LNCaP clone FGC (cell line): ENCODE data around the gene SSH2.

ENCODE experiments used
- DNase-seq: peaks from one replicate; pipeline ENCODE4 v3.0.0-alpha.2; 2011; ENCODE audit warnings: low read depth
- H3K4me3 ChIP-seq: 2 replicates; pipeline ENCODE4 v1.5.1; 2011; ENCODE audit warnings: mild to moderate bottlenecking, low read depth, low read length, control low read depth
- CTCF ChIP-seq: IDR thresholded peaks from 2 replicates; pipeline ENCODE4 v1.5.1; 2012; ENCODE audit warnings: mild to moderate bottlenecking; ENCODE audit not compliant: control insufficient read depth, insufficient read depth; ENCODE audit errors: extremely low read depth

The SSH2 gene

GRCh38 chr17:29763273-29763672 is 166.8 kb downstream of the SSH2 start:
- no peak for DNase-seq
- no peak overlapping the region for H3K4me3 ChIP-seq
- no peak for TF ChIP-seq CTCF

- H3K4me3 ChIP-seq: peak overlapping the region; percentile 48
- no peak for DNase-seq
- no peak for TF ChIP-seq CTCF
Observed at GRCh38 chr17:29761040-29761761, 168.8 kb downstream of the SSH2 start.

- no peak for TF ChIP-seq CTCF
- no peak for DNase-seq
- H3K4me3 ChIP-seq: peak overlapping the region; percentile 48
Observed at GRCh38 chr17:29760279-29761039, 169.6 kb downstream of the SSH2 start.

GRCh38 chr17:29758255-29758654 is 171.8 kb downstream of the SSH2 start:
- no peak overlapping the region for H3K4me3 ChIP-seq
- TF ChIP-seq CTCF: no peak
- DNase-seq: no peak

GRCh38 chr17:29757788-29758187 is 172.2 kb downstream of the SSH2 start:
- no peak for TF ChIP-seq CTCF
- no peak for DNase-seq
- H3K4me3 ChIP-seq: no peak overlapping the region

GRCh38 chr17:29753845-29754439 is 176.1 kb downstream of the SSH2 start:
- no peak for DNase-seq
- no peak for TF ChIP-seq CTCF
- no peak overlapping the region for H3K4me3 ChIP-seq
